Ramos (cell line): ENCODE data around the gene EEF1AKMT3.

ENCODE experiments used
- in situ Hi-C: fragments of 300-500 bp; cut with MboI; formaldehyde crosslinking; loops from one replicate; pipeline ENCODE4 v1.14.3; 2022; ENCODE audit warnings: low sequenced_read_pairs; ENCODE audit not compliant: unreplicated experiment

Gene EEF1AKMT3

DNA sequence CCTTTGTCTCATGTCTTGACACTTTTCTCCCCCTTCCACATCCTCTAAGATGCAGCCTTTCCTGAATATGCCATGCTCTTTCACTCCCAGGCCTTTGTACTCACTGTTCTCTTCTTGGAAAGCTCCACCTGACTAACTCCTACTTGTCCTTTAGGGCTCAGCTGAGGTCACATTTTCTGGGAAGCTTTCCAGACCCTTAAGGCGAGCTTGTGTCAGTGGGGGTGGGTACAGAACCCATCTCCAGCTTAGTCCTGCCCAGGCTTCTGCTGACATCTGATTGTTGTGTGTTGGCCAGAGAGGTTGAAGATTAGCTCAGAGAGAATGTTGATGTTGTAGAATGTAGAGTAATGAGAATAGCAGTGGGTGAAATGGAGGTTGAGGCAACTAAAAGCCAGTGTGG lies 7.3 kb downstream of the EEF1AKMT3 start:
- in situ Hi-C loops = no loop called here

DNA sequence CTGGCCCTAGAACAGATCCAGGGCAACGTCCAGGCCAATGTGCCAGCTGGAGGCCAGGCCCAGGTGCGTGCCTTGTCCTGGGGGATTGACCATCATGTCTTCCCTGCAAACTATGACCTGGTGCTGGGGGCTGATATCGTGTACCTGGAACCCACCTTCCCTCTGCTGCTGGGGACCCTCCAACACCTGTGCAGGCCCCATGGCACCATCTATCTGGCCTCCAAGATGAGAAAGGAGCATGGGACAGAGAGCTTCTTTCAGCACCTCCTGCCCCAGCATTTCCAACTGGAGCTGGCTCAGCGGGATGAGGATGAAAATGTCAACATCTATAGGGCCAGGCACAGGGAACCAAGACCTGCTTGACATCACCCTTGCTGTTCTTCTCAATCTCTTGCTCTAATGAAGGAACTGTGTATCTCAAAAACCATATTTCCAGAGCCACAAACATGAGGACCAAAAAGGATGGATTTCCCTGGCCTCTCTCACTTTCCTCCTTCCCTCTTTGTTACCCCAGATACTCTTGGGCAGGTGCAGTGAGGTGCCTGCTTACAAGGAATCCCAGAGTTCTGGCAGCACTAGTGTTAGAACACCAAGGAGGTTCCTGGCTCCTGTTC lies 8.0 kb downstream of the EEF1AKMT3 start:
- in situ Hi-C loops = no loop called here

DNA sequence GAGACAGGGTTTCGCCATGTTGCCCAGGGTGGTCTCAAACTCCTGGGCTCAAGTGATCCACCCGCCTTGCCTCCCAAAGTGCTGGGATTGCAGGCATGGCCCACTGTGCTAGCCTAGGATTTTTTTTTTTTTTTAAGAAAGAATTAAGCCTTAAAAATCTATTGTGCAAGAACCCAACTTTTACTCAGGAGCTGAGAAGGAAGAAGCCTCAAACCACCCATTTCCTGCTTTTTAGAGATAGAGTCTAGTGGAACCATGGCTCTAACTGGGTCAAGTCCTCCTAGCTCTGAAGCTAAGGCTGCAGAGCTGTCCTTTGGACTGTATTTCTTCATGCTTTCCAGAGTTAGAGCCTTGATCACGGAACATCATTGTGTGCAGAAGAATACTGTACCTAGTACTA lies 8.8 kb downstream of the EEF1AKMT3 start:
- in situ Hi-C loops = no loop called here

DNA sequence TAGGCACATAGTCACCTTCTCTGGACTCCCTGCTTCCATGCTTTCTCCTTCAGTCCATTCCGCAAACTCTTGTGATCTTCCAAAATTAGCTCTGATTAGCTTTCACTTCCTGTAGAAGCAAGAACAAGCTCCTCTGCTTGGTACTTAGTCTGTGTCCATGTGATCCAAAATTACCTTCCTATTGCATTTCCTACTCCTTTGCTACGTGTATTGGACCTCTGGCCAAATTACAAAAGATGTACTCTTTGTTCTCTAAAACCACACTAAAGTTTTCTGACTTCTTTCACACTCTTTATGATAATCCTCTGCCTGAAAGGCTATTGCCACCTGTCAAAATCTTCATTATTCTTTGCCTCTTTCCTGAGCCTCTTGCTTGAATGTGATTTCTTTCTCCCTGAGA lies 9.4 kb downstream of the EEF1AKMT3 start:
- in situ Hi-C loops = no loop called here

DNA sequence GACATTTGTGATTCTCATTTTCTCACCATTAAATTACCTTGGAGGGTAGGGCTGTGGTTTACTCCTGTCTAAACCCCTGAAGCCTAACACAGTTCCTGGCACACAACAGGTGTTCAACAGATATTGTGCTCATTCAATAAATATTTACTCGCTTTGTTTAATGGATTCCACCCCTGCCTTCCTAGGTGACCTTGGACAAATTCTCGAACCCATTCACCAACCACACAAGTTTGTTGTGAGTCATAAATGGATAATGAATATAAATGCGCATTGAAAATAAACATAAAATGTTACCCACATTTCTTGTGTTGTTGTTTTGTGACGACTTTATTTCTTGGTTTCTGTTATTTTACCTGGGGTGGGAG lies 9.8 kb downstream of the EEF1AKMT3 start:
- in situ Hi-C loops = no loop called here

DNA sequence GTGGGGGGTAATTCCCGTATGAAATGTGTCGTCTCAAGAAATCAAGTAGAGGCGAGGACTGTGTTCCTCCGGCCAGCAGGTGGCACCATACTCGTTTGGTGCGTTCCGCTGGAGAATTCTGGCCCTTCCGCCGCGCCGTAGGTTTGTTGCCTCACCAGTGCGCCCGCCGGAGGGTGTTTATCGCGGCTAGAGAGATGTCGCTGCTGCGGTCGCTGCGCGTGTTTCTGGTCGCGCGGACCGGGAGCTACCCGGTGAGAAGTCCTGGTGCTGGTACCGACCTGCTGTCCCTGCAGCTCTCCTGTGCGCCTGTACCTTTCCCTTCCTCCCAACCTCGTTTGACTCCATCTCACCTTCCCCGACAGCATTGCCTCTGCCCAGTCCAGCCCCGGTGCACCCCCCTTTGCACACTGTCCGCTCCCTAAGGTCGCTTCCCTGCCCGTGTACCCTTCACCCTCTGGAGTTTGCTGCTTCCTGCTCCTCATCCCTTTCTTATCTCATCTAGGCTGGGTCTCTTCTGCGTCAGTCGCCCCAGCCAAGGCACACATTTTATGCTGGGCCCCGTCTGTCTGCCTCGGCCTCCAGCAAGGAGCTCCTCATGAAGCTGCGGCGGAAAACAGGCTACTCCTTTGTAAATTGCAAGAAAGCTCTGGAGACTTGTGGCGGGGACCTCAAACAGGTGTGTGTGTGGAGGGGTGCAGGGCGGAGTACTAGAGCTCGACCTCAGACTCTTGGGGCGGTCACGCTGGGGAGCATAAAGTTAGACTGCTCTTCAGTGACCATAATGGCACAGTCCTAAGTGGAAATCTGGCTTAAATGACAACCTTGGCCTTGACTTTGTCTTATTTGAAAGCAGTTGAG lies 10.4 kb downstream of the EEF1AKMT3 start, which contains the start of gene TSFM:
Gene TSFM (plus strand): TSS at position 180 of the 858 bp plus-strand sequence. CDS start 15 bp downstream, at position 195.
- in situ Hi-C loops = no loop called here

DNA sequence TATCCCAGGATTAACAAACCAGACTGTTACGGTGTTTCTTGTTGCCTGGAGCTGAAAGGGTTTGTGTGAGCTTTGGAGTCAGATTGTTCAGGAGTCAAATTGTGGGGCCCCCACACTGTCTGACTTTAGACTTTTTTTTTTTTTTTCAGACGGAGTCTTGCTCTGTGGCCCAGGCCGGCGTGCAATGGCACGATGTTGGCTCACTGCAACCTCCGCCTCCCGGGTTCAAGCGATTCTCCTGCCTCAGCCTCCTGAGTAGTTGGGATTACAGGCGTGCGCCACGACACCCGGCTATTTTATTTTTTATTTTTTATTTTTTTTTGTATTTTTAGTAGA lies 11.0 kb downstream of the EEF1AKMT3 start:
- in situ Hi-C loops = no loop called here

DNA sequence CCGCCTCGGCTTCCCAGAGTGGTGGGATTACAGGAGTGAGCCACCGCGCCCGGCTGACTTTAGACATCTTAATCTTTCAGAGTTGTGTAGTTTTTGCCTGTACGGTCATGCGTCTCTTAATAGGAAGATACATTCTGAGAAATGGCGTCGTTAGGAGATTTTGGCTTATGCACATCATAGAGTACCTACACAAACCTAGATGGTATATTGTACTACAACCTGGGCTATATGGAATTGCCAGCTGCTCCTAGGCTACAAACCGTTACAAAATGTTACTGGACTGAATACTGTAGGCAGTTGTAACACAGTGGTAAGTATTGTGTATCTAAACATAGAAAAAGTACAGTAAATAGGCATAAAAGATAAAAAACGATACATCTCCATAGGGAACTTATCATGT lies 11.4 kb downstream of the EEF1AKMT3 start:
- in situ Hi-C loops = no loop called here

DNA sequence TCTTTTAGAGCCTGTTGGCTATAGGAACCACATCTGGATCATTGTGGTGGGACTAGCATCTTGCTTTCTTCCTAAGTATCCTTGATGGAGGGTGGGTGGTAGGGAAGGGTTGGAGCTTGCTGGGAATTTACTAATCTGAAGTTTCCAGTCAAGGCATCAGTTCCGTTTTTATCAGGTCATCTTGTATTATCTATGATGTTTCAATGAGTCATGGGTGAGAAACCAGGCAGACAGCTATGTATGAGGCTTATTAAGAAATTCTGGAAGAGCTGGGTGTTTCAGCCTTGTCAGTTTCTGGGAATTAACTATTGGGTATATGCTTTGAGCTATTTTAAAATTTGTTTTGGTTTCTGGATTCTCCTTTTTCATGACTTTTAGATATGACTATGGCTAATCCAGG lies 21.5 kb downstream of the EEF1AKMT3 start:
- in situ Hi-C loops = no loop called here

DNA sequence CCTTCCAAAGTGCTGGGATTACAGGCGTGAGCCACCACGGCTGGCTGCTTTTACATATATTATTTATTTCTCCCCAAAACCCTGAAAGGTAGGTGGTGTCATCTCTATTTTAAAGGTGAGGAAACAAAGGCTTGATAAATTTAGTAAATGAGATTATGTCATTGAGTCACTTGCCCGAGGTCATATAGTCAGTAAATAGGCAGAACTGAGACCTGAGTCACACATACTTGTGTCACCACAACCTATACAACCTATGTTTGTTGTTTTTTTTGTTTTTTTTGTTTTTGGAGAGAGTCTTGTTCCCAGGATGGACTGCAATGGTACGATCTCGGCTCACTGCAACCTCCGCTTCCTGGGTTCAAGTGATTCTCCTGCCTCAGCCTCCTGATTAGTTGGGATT lies 22.9 kb downstream of the EEF1AKMT3 start:
- in situ Hi-C loops = no loop called here

DNA sequence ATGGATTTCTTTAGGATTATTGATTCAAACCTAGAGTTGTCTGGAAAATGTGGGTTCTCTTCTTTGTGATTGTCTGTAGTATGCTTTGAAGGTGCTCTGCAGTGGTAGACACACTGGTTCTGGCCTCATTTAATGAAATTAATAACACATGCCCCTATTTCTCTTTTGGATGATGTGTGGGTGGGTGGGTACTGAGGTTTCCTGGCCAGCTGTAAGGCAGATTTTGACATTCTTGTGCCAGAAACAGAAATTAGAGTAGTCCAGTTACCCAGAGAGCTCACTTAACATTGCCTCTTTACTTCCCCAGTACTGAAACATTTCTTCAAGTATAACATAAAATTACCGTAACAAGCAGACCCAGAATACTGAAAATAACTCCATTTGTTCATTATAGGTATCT lies 24.6 kb downstream of the EEF1AKMT3 start:
- in situ Hi-C loops = no loop called here

DNA sequence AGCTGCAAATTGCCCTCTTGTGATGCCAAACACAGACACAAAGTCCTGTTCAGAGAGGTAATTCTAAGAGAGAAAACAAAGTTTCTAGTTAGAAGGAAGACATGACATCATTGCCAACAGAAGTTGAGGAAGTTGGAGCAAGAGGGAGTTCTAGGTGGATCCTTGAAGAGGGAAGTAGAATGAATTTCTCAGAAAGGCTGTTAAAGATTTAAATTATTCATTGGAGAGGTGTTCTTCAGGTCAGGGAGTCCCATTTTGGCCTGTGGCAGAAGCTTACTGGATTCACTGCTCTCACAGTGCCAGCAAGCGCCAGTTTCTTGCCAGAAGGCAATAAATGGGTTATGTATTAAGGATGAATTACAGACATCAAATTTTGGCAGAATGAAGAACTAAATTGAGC lies 25.5 kb downstream of the EEF1AKMT3 start:
- in situ Hi-C loops = no loop called here

DNA sequence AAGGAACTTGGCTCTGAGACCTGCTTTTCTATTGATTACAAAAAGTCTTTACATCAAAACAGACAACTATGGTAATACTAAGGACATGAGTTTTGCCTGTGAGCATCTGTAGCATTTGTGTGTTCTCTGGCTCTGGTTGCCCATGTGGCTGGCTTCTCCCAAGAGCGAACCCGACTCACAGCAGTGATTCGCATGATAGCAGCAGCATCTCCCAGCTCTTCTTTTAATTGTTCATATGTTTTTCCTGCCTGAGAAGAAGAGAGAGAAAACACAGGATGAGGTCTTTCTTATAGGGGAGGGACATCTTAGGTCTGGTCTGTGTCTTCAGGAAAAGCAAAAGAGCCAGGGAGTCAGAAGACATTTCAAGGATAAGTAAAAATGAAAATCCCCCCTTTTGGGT lies 28.6 kb downstream of the EEF1AKMT3 start:
- in situ Hi-C loops = no loop called here

DNA sequence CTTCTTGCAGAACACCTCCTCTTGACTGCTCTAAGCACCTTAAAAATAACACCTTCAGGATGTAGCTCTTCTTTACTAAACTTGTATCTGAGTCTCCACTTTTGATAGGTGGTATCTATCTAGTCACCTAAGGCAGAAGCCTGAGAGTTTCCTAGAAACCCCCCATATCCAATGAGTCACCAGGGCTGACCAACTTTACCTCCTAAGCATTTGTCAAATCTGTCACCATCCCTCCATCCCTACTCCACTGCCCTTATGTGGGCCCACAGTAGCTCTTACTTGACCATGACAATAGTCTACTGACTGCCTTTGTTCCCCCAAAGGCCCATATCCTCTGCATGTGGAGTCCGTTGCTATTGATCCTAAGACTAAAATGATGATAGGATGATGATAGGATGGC lies 30.2 kb downstream of the EEF1AKMT3 start:
- in situ Hi-C loops = no loop called here

DNA sequence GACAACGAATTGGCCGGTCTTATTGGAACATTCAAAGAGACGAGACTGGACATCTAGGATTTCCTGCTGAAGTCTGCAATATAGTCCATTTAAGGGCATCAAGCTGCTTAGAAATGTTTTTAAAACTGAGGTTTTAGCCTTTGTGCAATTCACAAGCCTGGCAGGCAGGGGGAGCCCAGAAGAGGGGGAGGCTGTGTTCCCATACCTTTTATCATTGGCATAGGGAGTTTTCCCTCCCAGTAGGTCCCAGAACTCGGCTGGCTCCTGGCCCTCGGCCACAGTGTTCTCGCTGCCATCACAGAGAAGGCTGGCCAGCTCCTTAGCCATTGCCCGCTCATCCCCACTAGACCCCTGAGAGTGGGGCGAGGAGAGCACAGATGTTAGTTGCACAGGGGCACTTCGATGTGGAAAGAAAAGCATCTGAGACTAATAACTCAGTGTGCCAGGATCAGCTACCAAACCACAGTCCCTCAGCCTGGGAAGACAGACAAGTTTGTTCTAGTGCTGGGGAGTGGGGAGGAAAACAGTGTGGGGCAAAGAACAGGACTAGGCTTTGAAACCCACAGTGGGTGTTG lies 31.0 kb downstream of the EEF1AKMT3 start:
- in situ Hi-C loops = no loop called here

DNA sequence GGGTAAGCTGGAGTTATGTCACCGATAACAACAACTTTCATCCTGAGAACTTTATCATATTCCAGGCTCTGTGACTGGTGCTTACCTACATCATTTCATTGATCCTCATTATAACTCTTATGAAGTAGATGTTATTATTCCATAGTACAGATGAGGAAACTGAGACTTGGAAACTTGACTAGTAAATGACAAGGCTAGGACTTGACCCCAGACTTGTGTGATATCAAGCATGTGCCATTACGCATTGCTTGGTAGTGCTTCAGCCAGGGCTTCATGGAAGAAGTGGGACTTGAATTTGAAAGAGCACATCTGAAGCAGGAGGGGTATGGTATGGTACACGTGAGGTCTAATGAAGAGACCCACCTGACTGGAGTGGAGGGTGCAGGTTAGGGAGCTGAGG lies 34.3 kb downstream of the EEF1AKMT3 start:
- in situ Hi-C loops = no loop called here

DNA sequence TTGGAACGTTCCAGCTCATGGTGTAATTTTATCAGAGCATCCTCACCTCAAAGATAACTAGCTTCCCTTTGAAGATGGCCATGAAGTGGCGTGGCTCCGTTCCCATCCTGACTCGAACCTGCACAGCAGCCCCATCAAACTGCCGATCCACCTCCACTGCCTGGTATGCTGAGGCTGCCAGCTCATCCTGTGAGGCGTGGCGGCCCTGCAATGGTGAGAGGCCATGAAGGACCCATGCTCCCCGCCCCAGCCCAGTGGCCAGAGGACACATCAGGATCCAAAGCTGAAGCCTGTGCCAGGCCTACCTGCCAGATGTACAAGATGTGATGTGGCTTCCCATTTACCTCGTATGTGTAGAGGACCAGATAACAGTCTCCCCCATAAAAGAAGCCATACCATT lies 34.9 kb downstream of the EEF1AKMT3 start:
- in situ Hi-C loops = no loop called here

DNA sequence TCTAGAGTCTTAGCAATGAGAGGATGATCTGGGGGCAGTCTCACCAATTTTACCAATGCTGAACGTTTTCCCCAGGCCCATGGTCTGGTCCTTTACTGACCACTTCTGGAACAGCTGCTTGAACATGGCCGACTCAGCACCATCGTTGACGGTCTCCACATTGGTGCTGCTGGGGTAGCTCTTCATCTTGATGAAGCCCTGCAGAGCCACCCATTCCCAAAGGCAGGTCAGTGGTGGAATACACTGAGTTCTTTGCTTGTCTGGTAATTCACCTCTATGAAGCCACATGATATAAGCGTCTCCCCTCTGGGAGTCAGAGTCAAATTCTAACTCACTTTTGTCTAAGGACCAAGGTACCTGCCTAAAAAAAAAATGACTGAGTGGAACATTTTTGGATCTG lies 35.9 kb downstream of the EEF1AKMT3 start:
- in situ Hi-C loops = no loop called here

DNA sequence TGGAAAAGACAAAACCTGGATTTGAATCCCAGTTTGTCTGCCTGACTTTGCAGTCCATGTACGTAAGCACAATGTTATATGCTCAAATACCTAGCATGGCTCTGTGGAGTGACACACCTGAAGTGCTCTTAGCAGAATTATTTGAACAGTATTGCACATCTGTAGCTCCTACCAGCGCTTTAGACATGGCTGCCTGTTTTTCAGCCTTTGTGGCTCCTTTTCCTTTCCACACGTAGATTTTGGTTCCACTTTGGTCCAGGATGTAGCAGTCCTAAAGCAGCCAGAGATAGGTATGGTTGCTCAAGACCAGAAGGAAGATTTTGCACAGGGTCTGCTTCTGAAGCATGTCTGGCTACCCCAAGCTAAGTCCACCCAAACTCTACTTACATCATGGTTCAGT lies 37.0 kb downstream of the EEF1AKMT3 start:
- in situ Hi-C loops = no loop called here

DNA sequence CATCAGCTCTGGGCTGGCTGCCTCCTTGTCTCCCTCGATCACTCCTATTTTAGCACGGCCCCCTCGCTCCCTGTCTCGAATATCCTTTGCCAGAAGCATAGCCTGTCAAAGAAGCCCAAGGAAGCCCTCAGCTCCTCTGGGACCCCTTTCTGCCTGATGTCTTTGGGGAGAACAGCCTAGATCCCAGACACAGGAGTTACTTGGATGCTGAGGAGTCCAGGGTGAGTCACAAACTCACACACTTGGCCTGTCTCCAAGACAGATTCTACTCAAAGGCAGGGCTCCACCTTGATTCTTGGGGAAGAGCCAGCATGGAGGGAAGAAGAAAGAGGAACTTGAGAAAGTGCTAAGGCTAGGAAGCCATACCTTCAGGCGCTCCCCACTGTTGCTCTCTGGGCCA lies 38.0 kb downstream of the EEF1AKMT3 start:
- in situ Hi-C loops = no loop called here

DNA sequence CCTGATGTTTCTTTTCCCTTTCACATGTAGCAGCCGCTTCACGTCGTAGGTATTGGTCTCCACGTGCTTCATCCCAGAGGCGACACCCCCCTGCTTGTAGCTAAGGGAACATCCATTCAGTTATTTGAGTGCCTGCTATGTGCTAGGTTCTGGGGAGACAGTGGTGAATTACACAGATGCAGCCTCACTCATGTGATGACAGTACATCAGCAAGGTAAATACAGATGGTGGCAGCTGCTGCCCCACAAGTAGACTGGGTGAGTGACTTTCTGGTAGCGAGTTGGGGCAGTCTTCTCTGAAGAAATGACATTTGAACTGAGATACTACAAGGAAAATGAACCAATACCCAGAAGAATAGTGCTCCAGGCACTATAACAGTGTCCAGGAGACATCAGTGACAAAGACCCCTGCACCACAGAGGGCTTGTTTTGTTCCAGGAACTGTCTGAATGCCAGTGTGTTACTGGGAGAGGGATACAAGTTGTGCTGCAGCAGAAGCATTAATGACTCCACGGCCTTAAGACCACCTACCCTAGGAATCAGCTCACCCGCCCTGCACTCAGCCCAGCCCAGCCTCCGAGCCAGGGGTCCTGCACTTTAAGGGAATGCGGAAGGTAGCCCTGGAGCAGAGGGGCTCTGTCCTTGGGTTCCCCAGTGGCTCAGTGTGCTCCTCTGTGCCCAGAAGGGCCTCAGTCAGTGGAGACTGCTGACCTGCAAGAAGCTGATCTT lies 38.8 kb downstream of the EEF1AKMT3 start:
- in situ Hi-C loops = no loop called here
